PFSK-1 (cell line): ENCODE data around the gene LGALS1.

ENCODE experiments used
- FOXP2 ChIP-seq: optimal IDR thresholded peaks from 2 replicates; pipeline ENCODE3; 2011; ENCODE audit warnings: borderline replicate concordance, control low read depth, inconsistent platforms; ENCODE audit not compliant: insufficient read depth; ENCODE audit errors: extremely low read length, extremely low read depth
- POLR2AphosphoS5 ChIP-seq: IDR thresholded peaks from 2 replicates; pipeline ENCODE4 v1.6.1; 2012; ENCODE audit warnings: low read depth, mild to moderate bottlenecking, control low read depth, low read length, moderate library complexity
- SIN3A ChIP-seq: IDR thresholded peaks from 2 replicates; pipeline ENCODE4 v1.6.1; 2012; ENCODE audit warnings: mild to moderate bottlenecking, low read length, moderate library complexity, borderline replicate concordance; ENCODE audit not compliant: insufficient read depth
- TAF1 ChIP-seq: IDR thresholded peaks from 2 replicates; pipeline ENCODE4 v1.6.1; 2012; ENCODE audit warnings: low read length, control low read depth, borderline replicate concordance; ENCODE audit not compliant: insufficient read depth
- TF ChIP-seq, protein P1 (sequence below), 2 experiments: IDR thresholded peaks; 2 replicates each; pipeline versions ENCODE4 v1.6.1 to v1.8.0; 2011 to 2012; ENCODE audit warnings: low read depth in 2 of 2, low read length in 2 of 2, control low read depth in 1 of 2, inconsistent platforms in 1 of 2, mild to moderate bottlenecking in 1 of 2, moderate library complexity in 1 of 2; ENCODE audit not compliant: insufficient read depth in 1 of 2

The LGALS1 gene

GRCh38 chr22:37627121-37627520 is 48.3 kb upstream of the LGALS1 start:
- TF ChIP-seq, protein P1, sequence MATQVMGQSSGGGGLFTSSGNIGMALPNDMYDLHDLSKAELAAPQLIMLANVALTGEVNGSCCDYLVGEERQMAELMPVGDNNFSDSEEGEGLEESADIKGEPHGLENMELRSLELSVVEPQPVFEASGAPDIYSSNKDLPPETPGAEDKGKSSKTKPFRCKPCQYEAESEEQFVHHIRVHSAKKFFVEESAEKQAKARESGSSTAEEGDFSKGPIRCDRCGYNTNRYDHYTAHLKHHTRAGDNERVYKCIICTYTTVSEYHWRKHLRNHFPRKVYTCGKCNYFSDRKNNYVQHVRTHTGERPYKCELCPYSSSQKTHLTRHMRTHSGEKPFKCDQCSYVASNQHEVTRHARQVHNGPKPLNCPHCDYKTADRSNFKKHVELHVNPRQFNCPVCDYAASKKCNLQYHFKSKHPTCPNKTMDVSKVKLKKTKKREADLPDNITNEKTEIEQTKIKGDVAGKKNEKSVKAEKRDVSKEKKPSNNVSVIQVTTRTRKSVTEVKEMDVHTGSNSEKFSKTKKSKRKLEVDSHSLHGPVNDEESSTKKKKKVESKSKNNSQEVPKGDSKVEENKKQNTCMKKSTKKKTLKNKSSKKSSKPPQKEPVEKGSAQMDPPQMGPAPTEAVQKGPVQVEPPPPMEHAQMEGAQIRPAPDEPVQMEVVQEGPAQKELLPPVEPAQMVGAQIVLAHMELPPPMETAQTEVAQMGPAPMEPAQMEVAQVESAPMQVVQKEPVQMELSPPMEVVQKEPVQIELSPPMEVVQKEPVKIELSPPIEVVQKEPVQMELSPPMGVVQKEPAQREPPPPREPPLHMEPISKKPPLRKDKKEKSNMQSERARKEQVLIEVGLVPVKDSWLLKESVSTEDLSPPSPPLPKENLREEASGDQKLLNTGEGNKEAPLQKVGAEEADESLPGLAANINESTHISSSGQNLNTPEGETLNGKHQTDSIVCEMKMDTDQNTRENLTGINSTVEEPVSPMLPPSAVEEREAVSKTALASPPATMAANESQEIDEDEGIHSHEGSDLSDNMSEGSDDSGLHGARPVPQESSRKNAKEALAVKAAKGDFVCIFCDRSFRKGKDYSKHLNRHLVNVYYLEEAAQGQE (IDR thresholded peaks at IDR 0.05; ENCODE audit: insufficient read depth in 1 of 2, low read depth in 2 of 2, low read length in 2 of 2): no peak
- TF ChIP-seq SIN3A (no peak), POLR2AphosphoS5 (no peak), TAF1 (no peak), FOXP2 (no peak)

DNA sequence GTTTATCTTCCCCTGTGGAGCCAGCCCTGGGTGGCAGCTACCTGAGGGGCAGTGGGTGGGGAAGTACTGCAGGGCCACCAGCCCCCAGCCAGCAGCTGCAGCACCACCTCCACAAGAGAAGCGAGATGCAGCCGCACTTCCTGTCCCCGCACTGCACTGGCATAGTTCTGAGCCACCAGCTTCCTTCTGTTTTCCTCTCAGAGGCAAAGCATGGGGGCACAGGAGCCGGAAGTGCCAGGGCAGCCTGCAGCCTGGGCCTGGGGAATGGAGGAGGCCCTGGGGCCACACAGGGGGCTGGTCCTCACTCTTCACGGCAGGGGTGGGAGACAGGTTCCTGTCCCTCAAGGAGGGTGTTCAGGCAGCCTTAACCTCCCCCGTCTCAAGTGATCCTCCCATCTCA is 47.9 kb upstream of the LGALS1 start:
- TF ChIP-seq TAF1: no peak
- no peak for TF ChIP-seq SIN3A
- TF ChIP-seq, protein P1 (IDR thresholded peaks at IDR 0.05; ENCODE audit: insufficient read depth in 1 of 2, low read depth in 2 of 2, low read length in 2 of 2): no peak
- TF ChIP-seq POLR2AphosphoS5: no peak
- no peak for TF ChIP-seq FOXP2

DNA sequence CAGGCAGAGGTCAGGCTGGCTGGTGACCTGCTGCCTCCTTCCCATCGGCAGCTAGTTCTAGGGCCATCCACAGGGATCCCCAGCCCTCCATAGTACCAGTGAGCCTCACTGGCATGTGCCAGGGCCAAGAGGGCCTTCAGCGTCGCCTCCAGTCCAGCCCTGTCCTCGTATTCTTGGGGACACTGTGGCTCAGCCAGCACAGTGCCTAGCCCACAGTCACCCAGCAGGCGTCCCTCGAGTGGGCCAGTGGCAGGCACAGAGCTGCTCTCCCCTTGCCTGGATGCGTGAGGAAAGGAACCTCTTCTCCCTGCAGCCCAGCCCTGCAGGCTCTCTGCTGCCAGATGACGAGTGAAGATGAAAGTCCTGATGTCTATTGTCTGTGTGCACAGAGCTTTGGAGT is 46.6 kb upstream of the LGALS1 start:
- no peak for TF ChIP-seq POLR2AphosphoS5
- no peak for TF ChIP-seq SIN3A
- TF ChIP-seq, protein P1 (IDR thresholded peaks at IDR 0.05; ENCODE audit: insufficient read depth in 1 of 2, low read depth in 2 of 2, low read length in 2 of 2): no peak
- TF ChIP-seq TAF1: no peak
- no peak for TF ChIP-seq FOXP2

DNA sequence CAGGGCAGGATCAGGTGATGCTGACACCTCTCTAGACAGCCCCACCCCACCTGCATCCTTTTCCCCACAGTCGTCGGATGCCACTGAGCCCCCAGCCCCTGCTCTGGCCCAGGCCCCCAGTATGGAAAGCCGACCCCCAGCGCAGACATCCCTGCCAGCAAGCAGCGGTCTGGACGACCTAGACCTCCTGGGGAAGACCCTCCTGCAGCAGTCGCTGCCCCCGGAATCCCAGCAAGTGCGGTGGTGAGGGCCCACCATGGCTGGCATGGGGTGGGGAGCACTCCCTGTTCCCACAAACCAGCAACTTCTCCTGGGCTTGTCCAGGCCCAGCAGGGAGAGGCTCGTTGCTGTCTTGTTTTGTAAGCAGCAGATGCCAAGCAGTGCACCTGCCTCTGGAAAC is 45.5 kb upstream of the LGALS1 start:
- TF ChIP-seq FOXP2: no peak

GRCh38 chr22:37630839-37631435 is 44.5 kb upstream of the LGALS1 start:
- TF ChIP-seq POLR2AphosphoS5 (no peak), TAF1 (no peak), SIN3A (no peak)
- TF ChIP-seq, protein P1 (IDR thresholded peaks at IDR 0.05; ENCODE audit: insufficient read depth in 1 of 2, low read depth in 2 of 2, low read length in 2 of 2): no peak
